HG03442 (cell line): ENCODE data around the gene NPAS4.
"Not testable (repeated sequence)": the region's sequence is repeated elsewhere in the genome, so short reads cannot be mapped to it uniquely, and the experiment has no call there.

Experiments
- ATAC-seq: cut with Tn5 transposase; IDR thresholded peaks from one replicate; pipeline ENCODE4 v1.9.1; 2021; ENCODE audit warnings: mild to moderate bottlenecking, moderate library complexity; ENCODE audit not compliant: unreplicated experiment

NPAS4 gene

GRCh38 chr11:66417000-66417399 is 3.8 kb upstream of the NPAS4 start:
- ATAC-seq = no peak

- ATAC-seq = no peak
These were observed 2.5 kb upstream of the NPAS4 start for GRCh38 chr11:66418168-66418985.

GRCh38 chr11:66418986-66419308 is 1.9 kb upstream of the NPAS4 start:
- no peak for ATAC-seq

- ATAC-seq = no peak
These were observed 1.0 kb upstream of the NPAS4 start for GRCh38 chr11:66419825-66420224.

DNA sequence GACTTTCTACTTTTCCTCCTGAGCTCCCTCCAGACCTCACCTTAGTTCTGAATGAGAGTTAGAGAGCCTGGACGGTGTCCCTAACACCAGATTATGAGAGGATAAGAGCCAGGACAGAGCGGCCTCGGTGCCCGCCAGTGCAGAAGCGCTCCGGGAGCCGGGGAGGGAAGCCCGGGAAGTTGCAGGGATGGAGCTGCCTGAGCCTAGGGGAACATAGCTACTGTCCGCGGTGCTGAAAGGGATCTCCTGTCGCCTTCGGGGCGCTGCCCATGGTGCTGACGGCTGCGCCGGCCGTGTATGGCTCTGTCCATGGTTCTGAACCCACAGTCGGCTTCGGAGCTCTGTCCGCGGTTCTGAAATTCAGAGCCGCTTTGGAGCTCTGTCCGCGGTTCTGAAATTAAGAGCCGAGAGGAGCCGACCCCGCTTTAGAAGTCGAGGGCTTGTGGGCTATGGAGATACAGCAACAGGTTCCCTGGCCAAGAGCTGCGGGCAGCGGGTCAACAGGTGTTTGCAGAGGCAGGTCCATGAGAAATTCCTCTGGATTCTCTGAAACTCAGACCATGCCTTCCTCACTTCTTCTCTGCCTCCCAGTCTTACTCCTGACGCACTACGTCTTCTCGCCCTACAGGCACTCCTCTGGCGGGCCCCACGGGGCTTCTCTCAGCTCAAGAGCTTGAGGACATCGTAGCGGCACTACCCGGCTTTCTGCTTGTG is 814 bp downstream of the NPAS4 start:
- peak; percentile 57 for ATAC-seq

- no peak for ATAC-seq
These were observed 5.5 kb downstream of the NPAS4 start for GRCh38 chr11:66426314-66426713.

GRCh38 chr11:66428933-66429332 is 8.1 kb downstream of the NPAS4 start:
- ATAC-seq = no peak

GRCh38 chr11:66429983-66430602 is 9.3 kb downstream of the NPAS4 start:
- ATAC-seq = no peak

GRCh38 chr11:66431287-66431686 is 10.5 kb downstream of the NPAS4 start:
- not testable (repeated sequence) for ATAC-seq

- ATAC-seq = not testable (repeated sequence)
These were observed 11.1 kb downstream of the NPAS4 start for GRCh38 chr11:66431871-66432329.

DNA sequence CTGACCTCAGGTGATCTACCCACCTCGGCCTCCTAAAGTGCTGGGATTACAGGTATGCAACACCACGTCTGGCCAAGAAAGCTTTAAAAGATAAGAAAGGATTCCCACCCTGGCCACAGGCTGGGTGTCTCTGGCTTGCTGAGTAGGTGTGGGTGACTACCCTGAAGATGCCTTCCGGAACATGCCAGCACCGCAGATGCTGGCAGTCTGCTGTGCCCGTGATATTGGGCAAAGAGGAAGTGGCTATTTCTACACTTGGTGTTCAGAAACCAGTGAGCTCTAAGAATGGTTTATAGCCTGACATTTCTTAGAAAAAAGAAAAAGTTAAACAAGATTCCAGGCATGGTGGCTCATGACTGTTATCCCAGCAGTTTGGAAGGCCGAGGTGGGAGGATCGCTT is 11.8 kb downstream of the NPAS4 start:
- ATAC-seq = no peak

- ATAC-seq = no peak
These were observed 17.2 kb downstream of the NPAS4 start for GRCh38 chr11:66437979-66438503.

DNA sequence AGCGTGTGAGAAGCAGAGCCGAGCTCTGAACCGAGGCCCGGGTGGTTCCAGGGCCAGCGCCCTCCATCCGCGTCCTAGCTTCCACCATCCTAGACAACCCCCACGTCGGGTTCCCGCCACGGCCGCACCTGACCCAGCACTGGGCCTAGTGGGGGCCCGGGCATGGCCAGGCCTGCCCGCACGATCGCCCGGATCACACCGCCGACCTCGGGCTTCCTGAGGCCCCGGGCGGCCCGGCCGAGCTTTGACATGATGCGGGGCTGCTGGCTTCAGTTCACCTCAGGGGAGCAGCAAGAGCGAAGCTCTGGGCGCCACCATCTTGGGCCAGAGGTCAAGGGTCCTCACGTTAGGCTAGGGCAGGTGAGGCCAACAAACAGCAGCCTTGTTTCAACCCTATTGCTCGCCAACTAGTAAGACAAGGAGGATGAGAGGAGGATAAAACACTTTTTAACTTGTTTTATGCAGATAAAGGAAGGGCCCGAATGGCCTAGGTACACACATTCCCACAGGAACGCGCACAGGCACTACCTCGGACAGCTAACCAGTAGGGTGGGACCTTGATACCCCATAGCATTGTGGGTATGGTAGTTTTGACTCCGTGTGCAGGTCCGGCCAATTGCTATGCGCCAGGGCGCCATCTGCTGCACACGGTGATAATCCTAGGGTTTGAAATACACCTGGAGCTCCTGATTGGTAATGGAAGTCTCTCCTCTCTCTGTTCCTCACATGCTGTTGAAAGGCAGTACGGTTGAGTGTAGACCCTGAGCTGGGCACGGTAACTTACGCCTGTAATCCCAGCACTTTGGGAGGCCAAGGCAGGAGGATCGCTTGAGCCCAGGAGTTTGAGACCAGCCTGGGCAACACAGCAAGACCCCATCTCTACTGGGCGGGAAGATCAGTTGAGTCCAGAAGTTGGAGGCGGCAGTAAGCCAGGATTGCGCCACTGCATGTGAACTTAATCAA is 17.9 kb downstream of the NPAS4 start, which contains the start of gene MRPL11:
MRPL11 (minus strand) TSS at position 345 of the 963 bp plus-strand sequence; CDS start at position 251, 94 bp downstream.
- peak; percentile 86 for ATAC-seq

- not testable (repeated sequence) for ATAC-seq
These were observed 19.5 kb downstream of the NPAS4 start for GRCh38 chr11:66440101-66440939.

DNA sequence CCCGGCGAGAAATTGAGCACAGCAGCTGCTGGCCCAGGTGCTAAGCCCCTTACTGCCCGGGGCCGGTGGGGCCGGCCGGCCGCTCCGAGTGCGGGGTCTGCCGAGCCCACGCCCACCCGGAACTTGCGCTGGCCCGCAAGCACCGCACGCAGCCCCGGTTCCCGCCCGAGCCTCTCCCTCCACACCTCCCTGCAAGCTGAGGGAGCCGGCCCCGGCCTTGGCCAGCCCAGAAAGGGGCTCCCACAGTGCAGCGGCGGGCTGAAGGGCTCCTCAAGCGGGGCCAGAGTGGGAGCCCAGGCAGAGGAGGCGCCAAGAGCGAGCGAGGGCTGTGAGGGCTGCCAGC is 20.1 kb downstream of the NPAS4 start:
- not testable (repeated sequence) for ATAC-seq

- ATAC-seq = no peak
These were observed 22.8 kb downstream of the NPAS4 start for GRCh38 chr11:66443602-66444001.

- ATAC-seq = no peak
These were observed 26.2 kb downstream of the NPAS4 start for GRCh38 chr11:66447012-66447411.

GRCh38 chr11:66448523-66448922 is 27.7 kb downstream of the NPAS4 start:
- no peak for ATAC-seq

DNA sequence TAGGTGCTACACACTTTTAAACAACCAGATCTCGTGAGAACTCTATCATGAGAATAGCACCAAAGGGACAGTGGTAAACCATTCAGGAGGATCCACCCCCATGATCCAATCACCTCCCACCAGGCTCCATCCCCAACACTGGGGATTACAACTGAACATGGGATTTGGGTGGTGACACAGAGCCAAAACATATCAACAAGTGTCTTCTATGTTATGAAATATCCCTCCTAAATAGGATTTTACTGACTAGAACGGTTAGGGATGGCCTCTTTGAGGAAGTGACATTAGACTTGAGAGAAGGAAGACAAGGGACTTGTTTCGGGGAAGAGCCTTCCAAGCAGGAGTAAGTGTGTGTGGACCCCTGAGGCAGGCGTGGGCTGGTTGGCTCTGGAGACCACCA is 29.7 kb downstream of the NPAS4 start:
- no peak for ATAC-seq
